ENCODE measurements around the gene COX7A2.

DNA sequence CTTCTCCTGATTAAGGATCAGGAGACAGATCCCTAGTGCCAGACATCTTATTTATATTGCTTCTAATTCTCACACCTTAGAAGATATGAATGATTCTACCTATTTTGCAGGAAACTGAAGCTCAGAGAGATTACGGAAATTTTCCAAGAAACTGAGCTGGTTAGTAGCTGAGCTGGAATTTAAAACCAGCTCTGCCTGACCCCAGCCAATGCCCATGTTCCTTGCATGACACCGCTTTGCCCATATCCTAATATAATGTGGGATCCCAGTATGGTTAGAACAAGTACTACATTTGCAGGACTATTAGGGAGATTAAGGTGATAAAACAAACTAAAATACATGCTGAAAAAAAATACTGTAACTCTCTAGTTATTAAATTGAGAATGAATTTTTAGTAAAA is 39.1 kb upstream of the COX7A2 start:
- TF ChIP-seq, protein P1, sequence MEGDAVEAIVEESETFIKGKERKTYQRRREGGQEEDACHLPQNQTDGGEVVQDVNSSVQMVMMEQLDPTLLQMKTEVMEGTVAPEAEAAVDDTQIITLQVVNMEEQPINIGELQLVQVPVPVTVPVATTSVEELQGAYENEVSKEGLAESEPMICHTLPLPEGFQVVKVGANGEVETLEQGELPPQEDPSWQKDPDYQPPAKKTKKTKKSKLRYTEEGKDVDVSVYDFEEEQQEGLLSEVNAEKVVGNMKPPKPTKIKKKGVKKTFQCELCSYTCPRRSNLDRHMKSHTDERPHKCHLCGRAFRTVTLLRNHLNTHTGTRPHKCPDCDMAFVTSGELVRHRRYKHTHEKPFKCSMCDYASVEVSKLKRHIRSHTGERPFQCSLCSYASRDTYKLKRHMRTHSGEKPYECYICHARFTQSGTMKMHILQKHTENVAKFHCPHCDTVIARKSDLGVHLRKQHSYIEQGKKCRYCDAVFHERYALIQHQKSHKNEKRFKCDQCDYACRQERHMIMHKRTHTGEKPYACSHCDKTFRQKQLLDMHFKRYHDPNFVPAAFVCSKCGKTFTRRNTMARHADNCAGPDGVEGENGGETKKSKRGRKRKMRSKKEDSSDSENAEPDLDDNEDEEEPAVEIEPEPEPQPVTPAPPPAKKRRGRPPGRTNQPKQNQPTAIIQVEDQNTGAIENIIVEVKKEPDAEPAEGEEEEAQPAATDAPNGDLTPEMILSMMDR (IDR thresholded peaks at IDR 0.05; ENCODE audit: borderline replicate concordance, extremely low read depth, low read length, poor library complexity, severe bottlenecking), result no peak
- no peak for TF ChIP-seq EZH2 (IDR thresholded peaks at IDR 0.05; ENCODE audit: borderline replicate concordance, low read depth, low read length, severe bottlenecking)
